22Rv1 (cell line): ENCODE data around the gene ZNF77.
"Not testable (repeated sequence)": the region's sequence is repeated elsewhere in the genome, so short reads cannot be mapped to it uniquely, and the experiment has no call there.

Experiments
- H3K27ac ChIP-seq: fragments of 450-650 bp; 2 replicates; pipeline ENCODE4 v1.5.1; 2017
- CTCF ChIP-seq: fragments of 450-650 bp; IDR thresholded peaks from 2 replicates; pipeline ENCODE4 v1.5.1; 2017; ENCODE audit warnings: mild to moderate bottlenecking
- ZFX ChIP-seq: fragments of 450-650 bp; IDR thresholded peaks from 2 replicates; pipeline ENCODE4 v1.6.1; 2017; ENCODE audit warnings: antibody characterized with exemption, borderline replicate concordance

ZNF77 gene

GRCh38 chr19:2969104-2969504, 24.3 kb upstream of the ZNF77 start:
- 0 out of 2 replicates have a peak, but pooled peaks have one; percentile 4 for TF ChIP-seq CTCF
- no peak for TF ChIP-seq ZFX
- H3K27ac ChIP-seq, result peak overlapping the region; percentile 12; the same call in 1 of the 2 replicates

- no peak overlapping the region for H3K27ac ChIP-seq
- TF ChIP-seq ZFX (no peak), CTCF (no peak)
Measured at GRCh38 chr19:2967972-2968371, 23.2 kb upstream of the ZNF77 start.

- no peak overlapping the region for H3K27ac ChIP-seq
- TF ChIP-seq CTCF (no peak), ZFX (no peak)
Measured at GRCh38 chr19:2964874-2965273, 20.1 kb upstream of the ZNF77 start.

GRCh38 chr19:2963631-2964030, 18.9 kb upstream of the ZNF77 start:
- H3K27ac ChIP-seq, result not testable (repeated sequence)

- no peak for TF ChIP-seq CTCF
- TF ChIP-seq ZFX, result no peak
- H3K27ac ChIP-seq, result no peak overlapping the region
Measured at GRCh38 chr19:2963122-2963521, 18.4 kb upstream of the ZNF77 start.

- no peak overlapping the region for H3K27ac ChIP-seq
- TF ChIP-seq CTCF, result peak; percentile 81
- no peak for TF ChIP-seq ZFX
Measured at GRCh38 chr19:2962018-2962670, 17.4 kb upstream of the ZNF77 start.

- no peak for TF ChIP-seq ZFX
- no peak for TF ChIP-seq CTCF
- no peak overlapping the region for H3K27ac ChIP-seq
Measured at GRCh38 chr19:2960120-2960519, 15.3 kb upstream of the ZNF77 start.

GRCh38 chr19:2957160-2957559, 12.4 kb upstream of the ZNF77 start:
- TF ChIP-seq CTCF, result no peak
- TF ChIP-seq ZFX, result no peak
- no peak overlapping the region for H3K27ac ChIP-seq
